Activated T-cell treated with anti-CD3 and anti-CD28 coated beads for 4 hours (primary cell): Measurements from ENCODE around the gene AKAP6.

Source experiments
- DNase-seq: peaks from one replicate; pipeline ENCODE4 v3.0.0-alpha.2; 2020

AKAP6 gene

GRCh38 chr14:32329146-32329545 is at the start of gene AKAP6:
TSS of gene AKAP6 (plus strand) at chr14:32329298. CDS start at chr14:32433494, 104,196 bp downstream.
- no peak for DNase-seq

GRCh38 chr14:32286602-32287001 is 42.5 kb upstream of the AKAP6 start:
- no peak for DNase-seq

GRCh38 chr14:32296366-32296765 is 32.7 kb upstream of the AKAP6 start:
- no peak for DNase-seq

- no peak for DNase-seq
Measured at GRCh38 chr14:32298346-32298745, 30.8 kb upstream of the AKAP6 start.

GRCh38 chr14:32300136-32300535 is 29.0 kb upstream of the AKAP6 start:
- no peak for DNase-seq

- DNase-seq, result no peak
Measured at GRCh38 chr14:32303865-32304264, 25.2 kb upstream of the AKAP6 start.

- DNase-seq, result no peak
Measured at GRCh38 chr14:32304296-32304695, 24.8 kb upstream of the AKAP6 start.

GRCh38 chr14:32306549-32306948 is 22.5 kb upstream of the AKAP6 start:
- DNase-seq, result no peak

- no peak for DNase-seq
Measured at GRCh38 chr14:32307881-32308582, 21.1 kb upstream of the AKAP6 start.

- no peak for DNase-seq
Measured at GRCh38 chr14:32310876-32311275, 18.2 kb upstream of the AKAP6 start.

GRCh38 chr14:32311294-32312009 is 17.6 kb upstream of the AKAP6 start:
- DNase-seq, result no peak

GRCh38 chr14:32312010-32312331 is 17.1 kb upstream of the AKAP6 start:
- no peak for DNase-seq

GRCh38 chr14:32313844-32314376 is 15.2 kb upstream of the AKAP6 start:
- no peak for DNase-seq

- no peak for DNase-seq
Measured at GRCh38 chr14:32318087-32318795, 10.9 kb upstream of the AKAP6 start.

- no peak for DNase-seq
Measured at GRCh38 chr14:32319368-32320049, 9.6 kb upstream of the AKAP6 start.

- DNase-seq, result no peak
Measured at GRCh38 chr14:32324601-32325000, 4.5 kb upstream of the AKAP6 start.

GRCh38 chr14:32327255-32327961 is 1.7 kb upstream of the AKAP6 start:
- no peak for DNase-seq

- DNase-seq, result no peak
Measured at GRCh38 chr14:32329690-32330285, 690 bp downstream of the AKAP6 start.

GRCh38 chr14:32330351-32331111 is 1.4 kb downstream of the AKAP6 start:
- no peak for DNase-seq

GRCh38 chr14:32331206-32331605 is 2.1 kb downstream of the AKAP6 start:
- no peak for DNase-seq
